Measurements from ENCODE around the gene LMO3. TPM values are rescaled to one million over a fixed set of nuclear protein-coding genes. Genes with fewer than 3 reads are reported as not detected.

Gene LMO3
- polyA plus RNA-seq, 2 of the 4 experiments (the other 2 are of a cell fraction): 0.05 TPM; not detected in 1

GRCh38 chr12:16610743-16611142 is 4.8 kb upstream of the LMO3 start:
- DNase-seq (ENCODE audit: low read depth in 1 of 2, low spot score in 1 of 2) (no peak), FAIRE-seq (no peak), ATAC-seq (no peak)
- H3K4me1 ChIP-seq: peaks cover 12% of the 10 kb centered on the region
- TF ChIP-seq ZFP36 (IDR thresholded peaks at IDR 0.05; ENCODE audit: borderline replicate concordance, partially characterized antibody) (no peak), ZNF302 (CRISPR knock-in tag; IDR thresholded peaks at IDR 0.05) (no peak), CHD4 (IDR thresholded peaks at IDR 0.05; ENCODE audit: borderline replicate concordance) (no peak), SREBF2 (IDR thresholded peaks at IDR 0.05) (no peak), PHF8 (IDR thresholded peaks at IDR 0.05; ENCODE audit: borderline replicate concordance, low read depth) (no peak), RNF2 (IDR thresholded peaks at IDR 0.05; ENCODE audit: borderline replicate concordance, low read depth) (no peak), JUN (IDR thresholded peaks at IDR 0.05) (no peak), HOXB5 (CRISPR knock-in tag; IDR thresholded peaks at IDR 0.05) (no peak), BHLHE40 (IDR thresholded peaks at IDR 0.05; ENCODE audit: low read depth, low read length) (no peak), CBX8 (IDR thresholded peaks at IDR 0.05) (no peak), USF2 (IDR thresholded peaks at IDR 0.05) (no peak)
- H3K4me3 ChIP-seq: no peak overlapping the region
- peak overlapping the region; percentile 10; the same call in 1 of the 3 replicates for H3K4me2 ChIP-seq
- no peak overlapping the region for H3K27ac ChIP-seq
- 53% methylated on average over 1 of the region's 1 CpG for WGBS (ENCODE audit: missing lambda C conversion rate)
- POLR2A ChIA-PET: no interaction called here
- H3K9me3 ChIP-seq: no peaks in the 10 kb centered on the region
- CTCF ChIA-PET: no interaction called here

- ChIA-PET CTCF (interaction anchor here (0.8 kb wide), 1 partner anchor 444 kb away, joined by 3 read pairs; no protein-coding TSS in a partner anchor), POLR2A (no interaction called here)
- no peak for DNase-seq (ENCODE audit: low read depth in 1 of 2, low spot score in 1 of 2)
- whole genome bisulfite sequencing (ENCODE audit: missing lambda C conversion rate): 80% methylated on average over 7 of the region's 7 CpGs
- Histone ChIP-seq H3K9me3 (no peaks in the 10 kb centered on the region), H3K4me1 (peaks cover 12% of the 10 kb centered on the region), H3K4me2 (no peak overlapping the region), H3K27ac (no peak overlapping the region), H3K4me3 (no peak overlapping the region)
- TF ChIP-seq HOXA7 (CRISPR knock-in tag; IDR thresholded peaks at IDR 0.05): no peak
- ATAC-seq: no peak; a peak in 1 of 6 replicates
- no peak for FAIRE-seq
These were observed 4.1 kb upstream of the LMO3 start for GRCh38 chr12:16610001-16610585.

- ChIA-PET CTCF (no interaction called here), POLR2A (no interaction called here)
- ATAC-seq: no peak
- no peak for FAIRE-seq
- WGBS (ENCODE audit: missing lambda C conversion rate): 60% methylated on average over 9 of the region's 9 CpGs
- H3K27ac ChIP-seq: no peak overlapping the region
- H3K4me1 ChIP-seq: peaks cover 12% of the 10 kb centered on the region
- no peak for TF ChIP-seq PBX3 (IDR thresholded peaks at IDR 0.05)
- no peak overlapping the region for H3K4me3 ChIP-seq
- peak overlapping the region; percentile 34; the same call in 1 of the 3 replicates for H3K4me2 ChIP-seq
- DNase-seq (ENCODE audit: low read depth in 1 of 2, low spot score in 1 of 2): no peak
- H3K9me3 ChIP-seq: no peaks in the 10 kb centered on the region
These were observed 3.1 kb upstream of the LMO3 start for GRCh38 chr12:16608946-16609539.

- no peak for DNase-seq (ENCODE audit: low read depth in 1 of 2, low spot score in 1 of 2)
- FAIRE-seq: no peak
- Histone ChIP-seq H3K9me3 (no peaks in the 10 kb centered on the region), H3K4me3 (no peak overlapping the region), H3K27ac (no peak overlapping the region), H3K4me1 (peaks cover 12% of the 10 kb centered on the region), H3K4me2 (no peak overlapping the region)
- WGBS (ENCODE audit: missing lambda C conversion rate): 83% methylated on average over 11 of the region's 11 CpGs
- ChIA-PET POLR2A (no interaction called here), CTCF (no interaction called here)
- ATAC-seq: no peak
- TF ChIP-seq KDM5A (IDR thresholded peaks at IDR 0.05) (no peak), REST (IDR thresholded peaks at IDR 0.05) (no peak), POLR2A (IDR thresholded peaks at IDR 0.05; ENCODE audit: low read length) (no peak), NR3C1 (IDR thresholded peaks at IDR 0.05) (no peak), HEYL (CRISPR knock-in tag; IDR thresholded peaks at IDR 0.05) (no peak), HES2 (IDR thresholded peaks at IDR 0.05) (no peak), ATOH8 (CRISPR knock-in tag; IDR thresholded peaks at IDR 0.05; ENCODE audit: low read depth) (no peak), GATA3 (IDR thresholded peaks at IDR 0.05; ENCODE audit: borderline replicate concordance) (no peak), JUNB (IDR thresholded peaks at IDR 0.05) (no peak), RFX5 (IDR thresholded peaks at IDR 0.05) (no peak), CHD4 (IDR thresholded peaks at IDR 0.05; ENCODE audit: borderline replicate concordance) (no peak)
These were observed 2.2 kb upstream of the LMO3 start for GRCh38 chr12:16607906-16608775.

Data from A549 (cell line).